Measurements from ENCODE around the gene METRN. TPM values are rescaled to one million over a fixed set of nuclear protein-coding genes. Genes with fewer than 3 reads are reported as not detected.

METRN gene
- total and polyA plus RNA-seq, 8 donors, result 9.3 to 57.3 (median 15.4) TPM

DNA sequence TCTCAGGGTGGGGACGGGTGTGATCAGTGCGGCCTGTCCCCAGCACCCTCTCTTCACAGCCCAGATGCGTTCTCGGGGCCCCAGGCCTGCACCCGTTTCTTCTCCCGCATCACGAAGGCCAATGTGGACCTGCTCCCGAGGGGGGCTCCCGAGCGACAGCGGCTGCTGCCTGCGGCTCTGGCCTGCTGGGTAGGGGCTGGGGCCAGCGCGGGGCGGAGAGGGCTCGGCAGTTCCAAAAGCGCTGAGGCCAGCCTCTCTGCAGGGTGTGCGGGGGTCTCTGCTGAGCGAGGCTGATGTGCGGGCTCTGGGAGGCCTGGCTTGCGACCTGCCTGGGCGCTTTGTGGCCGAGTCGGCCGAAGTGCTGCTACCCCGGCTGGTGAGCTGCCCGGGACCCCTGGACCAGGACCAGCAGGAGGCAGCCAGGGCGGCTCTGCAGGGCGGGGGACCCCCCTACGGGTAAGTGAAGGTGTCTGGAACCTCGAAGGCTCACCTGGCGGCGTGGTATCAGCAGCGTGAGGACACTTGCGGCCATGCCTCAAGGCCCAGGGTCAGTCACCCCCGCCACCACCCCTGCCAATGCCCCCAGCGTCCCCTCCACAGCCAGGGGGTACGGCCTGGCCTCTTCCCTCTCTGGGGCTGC lies 50.0 kb downstream of the METRN start:
- no peaks in the 10 kb centered on the region for H3K9me3 ChIP-seq
- ATAC-seq (no peak), DNase-seq (no peak)
- TF ChIP-seq, protein P1, sequence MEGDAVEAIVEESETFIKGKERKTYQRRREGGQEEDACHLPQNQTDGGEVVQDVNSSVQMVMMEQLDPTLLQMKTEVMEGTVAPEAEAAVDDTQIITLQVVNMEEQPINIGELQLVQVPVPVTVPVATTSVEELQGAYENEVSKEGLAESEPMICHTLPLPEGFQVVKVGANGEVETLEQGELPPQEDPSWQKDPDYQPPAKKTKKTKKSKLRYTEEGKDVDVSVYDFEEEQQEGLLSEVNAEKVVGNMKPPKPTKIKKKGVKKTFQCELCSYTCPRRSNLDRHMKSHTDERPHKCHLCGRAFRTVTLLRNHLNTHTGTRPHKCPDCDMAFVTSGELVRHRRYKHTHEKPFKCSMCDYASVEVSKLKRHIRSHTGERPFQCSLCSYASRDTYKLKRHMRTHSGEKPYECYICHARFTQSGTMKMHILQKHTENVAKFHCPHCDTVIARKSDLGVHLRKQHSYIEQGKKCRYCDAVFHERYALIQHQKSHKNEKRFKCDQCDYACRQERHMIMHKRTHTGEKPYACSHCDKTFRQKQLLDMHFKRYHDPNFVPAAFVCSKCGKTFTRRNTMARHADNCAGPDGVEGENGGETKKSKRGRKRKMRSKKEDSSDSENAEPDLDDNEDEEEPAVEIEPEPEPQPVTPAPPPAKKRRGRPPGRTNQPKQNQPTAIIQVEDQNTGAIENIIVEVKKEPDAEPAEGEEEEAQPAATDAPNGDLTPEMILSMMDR (IDR thresholded peaks at IDR 0.05), result no peak
- H3K27ac ChIP-seq, result no peak overlapping the region
- H3K36me3 ChIP-seq, result no peaks in the 10 kb centered on the region
- intact Hi-C loops (cut with DNase I), result no loop called here
- no peak overlapping the region for H3K4me3 ChIP-seq
- peaks cover 0 to 46% of the 10 kb centered on the region in 2 donors for H3K27me3 ChIP-seq
- no peaks in the 10 kb centered on the region for H3K4me1 ChIP-seq

DNA sequence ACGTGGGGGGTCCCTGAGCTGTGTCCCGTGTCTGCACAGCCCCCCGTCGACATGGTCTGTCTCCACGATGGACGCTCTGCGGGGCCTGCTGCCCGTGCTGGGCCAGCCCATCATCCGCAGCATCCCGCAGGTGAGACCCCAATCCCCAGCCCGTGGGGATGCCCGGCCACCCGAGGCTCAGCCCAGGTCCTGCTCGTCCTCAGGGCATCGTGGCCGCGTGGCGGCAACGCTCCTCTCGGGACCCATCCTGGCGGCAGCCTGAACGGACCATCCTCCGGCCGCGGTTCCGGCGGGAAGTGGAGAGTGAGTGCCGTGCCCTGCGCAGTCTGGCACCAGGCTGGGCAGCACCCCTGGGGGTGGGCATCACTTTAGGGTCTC lies 50.6 kb downstream of the METRN start:
- no peaks in the 10 kb centered on the region for H3K9me3 ChIP-seq
- no peak overlapping the region for H3K4me3 ChIP-seq
- no peak overlapping the region for H3K27ac ChIP-seq
- intact Hi-C loops (cut with DNase I), result no loop called here
- DNase-seq (no peak), ATAC-seq (no peak)
- H3K36me3 ChIP-seq, result no peaks in the 10 kb centered on the region
- H3K27me3 ChIP-seq, result peaks cover 0 to 48% of the 10 kb centered on the region in 2 donors
- TF ChIP-seq, protein P1 (IDR thresholded peaks at IDR 0.05), result no peak
- no peaks in the 10 kb centered on the region for H3K4me1 ChIP-seq

DNA sequence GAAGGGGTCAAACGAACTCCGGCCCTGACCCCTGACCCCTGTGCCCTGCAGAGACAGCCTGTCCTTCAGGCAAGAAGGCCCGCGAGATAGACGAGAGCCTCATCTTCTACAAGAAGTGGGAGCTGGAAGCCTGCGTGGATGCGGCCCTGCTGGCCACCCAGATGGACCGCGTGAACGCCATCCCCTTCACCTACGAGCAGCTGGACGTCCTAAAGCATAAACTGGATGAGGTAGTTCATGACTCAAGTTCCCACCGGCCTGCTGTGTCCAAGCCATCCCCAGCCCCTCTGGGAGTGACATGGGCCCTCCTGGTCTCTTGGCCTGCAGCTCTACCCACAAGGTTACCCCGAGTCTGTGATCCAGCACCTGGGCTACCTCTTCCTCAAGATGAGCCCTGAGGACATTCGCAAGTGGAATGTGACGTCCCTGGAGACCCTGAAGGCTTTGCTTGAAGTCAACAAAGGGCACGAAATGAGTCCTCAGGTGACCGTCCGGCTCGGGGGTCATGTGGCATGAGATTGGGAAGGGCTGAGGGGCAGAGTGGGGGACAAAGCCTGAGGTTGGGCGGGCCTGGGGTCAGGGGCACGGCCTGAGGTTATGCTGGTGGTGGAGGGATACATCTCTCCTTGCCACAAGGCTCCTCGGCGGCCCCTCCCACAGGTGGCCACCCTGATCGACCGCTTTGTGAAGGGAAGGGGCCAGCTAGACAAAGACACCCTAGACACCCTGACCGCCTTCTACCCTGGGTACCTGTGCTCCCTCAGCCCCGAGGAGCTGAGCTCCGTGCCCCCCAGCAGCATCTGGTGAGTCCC lies 51.3 kb downstream of the METRN start:
- intact Hi-C loops (cut with DNase I), result no loop called here
- Histone ChIP-seq H3K27me3 (peaks cover 0 to 48% of the 10 kb centered on the region in 2 donors), H3K27ac (no peak overlapping the region), H3K4me3 (no peak overlapping the region), H3K4me1 (no peaks in the 10 kb centered on the region), H3K9me3 (no peaks in the 10 kb centered on the region), H3K36me3 (no peaks in the 10 kb centered on the region)
- ATAC-seq, result no peak
- no peak for DNase-seq
- TF ChIP-seq, protein P1 (IDR thresholded peaks at IDR 0.05), result no peak

DNA sequence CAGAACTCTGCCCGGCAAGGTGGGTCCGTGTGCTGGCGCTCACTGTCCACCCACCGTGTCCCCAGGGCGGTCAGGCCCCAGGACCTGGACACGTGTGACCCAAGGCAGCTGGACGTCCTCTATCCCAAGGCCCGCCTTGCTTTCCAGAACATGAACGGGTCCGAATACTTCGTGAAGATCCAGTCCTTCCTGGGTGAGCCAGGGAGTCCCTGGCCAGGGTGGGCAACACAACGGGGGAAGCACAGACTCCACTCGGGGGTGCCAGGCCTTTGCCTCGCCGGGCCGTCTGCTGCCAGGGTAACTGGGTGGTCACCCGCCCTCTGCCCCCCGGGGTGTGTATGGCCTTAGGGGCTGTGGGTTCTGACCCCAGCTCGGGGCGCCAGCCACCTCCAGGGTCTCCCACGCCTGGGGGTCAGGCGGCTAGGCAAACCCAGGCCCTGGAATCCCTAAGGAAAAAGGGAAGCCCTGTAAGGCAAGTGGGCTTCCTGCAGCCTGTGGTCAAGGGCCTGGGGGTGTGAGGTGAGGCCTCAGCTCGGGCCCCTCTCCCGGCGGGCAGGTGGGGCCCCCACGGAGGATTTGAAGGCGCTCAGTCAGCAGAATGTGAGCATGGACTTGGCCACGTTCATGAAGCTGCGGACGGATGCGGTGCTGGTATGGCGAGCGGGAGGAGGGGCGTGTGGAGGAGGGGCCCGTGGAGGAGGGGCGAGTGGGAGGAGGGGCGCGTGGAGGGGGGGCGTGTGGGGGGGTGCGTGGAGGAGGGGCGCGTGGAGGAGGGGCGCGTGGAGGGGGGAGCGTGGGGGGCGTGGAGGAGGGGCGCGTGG lies 52.1 kb downstream of the METRN start:
- intact Hi-C loops (cut with DNase I), result no loop called here
- TF ChIP-seq, protein P1 (IDR thresholded peaks at IDR 0.05), result no peak
- Histone ChIP-seq H3K36me3 (no peaks in the 10 kb centered on the region), H3K9me3 (no peaks in the 10 kb centered on the region), H3K4me3 (no peak overlapping the region), H3K4me1 (no peaks in the 10 kb centered on the region), H3K27ac (no peak overlapping the region), H3K27me3 (peaks cover 0 to 42% of the 10 kb centered on the region in 2 donors)
- DNase-seq, result no peak
- ATAC-seq, result no peak

Measured in left lung (tissue), 10 donors.